Measurements from ENCODE around the gene SNAPC5.

Gene SNAPC5

DNA sequence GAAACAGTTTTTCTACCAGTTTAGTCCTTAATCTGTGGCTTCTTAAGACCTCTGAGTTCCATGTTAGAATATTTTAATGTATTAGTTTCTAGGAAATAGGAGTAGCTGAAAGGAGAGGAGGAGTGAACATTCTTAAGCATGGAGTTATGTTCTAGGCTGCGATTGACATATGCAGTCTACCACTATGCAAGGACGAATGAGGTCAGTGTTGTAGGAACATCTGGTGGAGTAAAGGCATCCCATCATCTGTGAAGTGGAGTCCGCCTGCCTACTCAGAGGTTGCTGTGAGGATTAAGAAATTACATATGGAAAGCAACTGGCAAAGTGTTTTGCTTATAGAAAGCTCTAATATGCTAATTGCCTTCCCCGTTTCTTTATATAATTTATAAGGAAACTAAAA, 45.1 kb downstream of the SNAPC5 start:
- Histone ChIP-seq H3K79me2 (ENCODE audit: insufficient read depth, low read length) (no peaks in the 10 kb centered on the region), H3K36me3 (ENCODE audit: insufficient read depth, low read length) (peaks cover 14% of the 10 kb centered on the region; the same call in 1 of the 2 replicates), H3K9me2 (replicated peaks; ENCODE audit: low read depth, low read length) (no peaks in the 10 kb centered on the region), H3K27me3 (ENCODE audit: insufficient read depth, low read length, poor library complexity, severe bottlenecking) (no peaks in the 10 kb centered on the region), H2AFZ (ENCODE audit: low read length) (no peak overlapping the region), H3K4me1 (ENCODE audit: insufficient read depth, low read length, poor library complexity, severe bottlenecking) (no peaks in the 10 kb centered on the region), H3K4me3 (ENCODE audit: low read length, poor library complexity, severe bottlenecking) (no peak overlapping the region), H4K20me1 (ENCODE audit: insufficient read depth, low read length, poor library complexity, severe bottlenecking) (no peaks in the 10 kb centered on the region), H3K4me2 (ENCODE audit: low read depth, low read length, poor library complexity, severe bottlenecking) (no peak overlapping the region), H3K9ac (ENCODE audit: low read depth, low read length, poor library complexity, severe bottlenecking) (no peak overlapping the region), H3F3A (ENCODE audit: low read depth) (no peaks in the 10 kb centered on the region), H3K9me3 (ENCODE audit: insufficient read depth, low read depth, low read length) (no peaks in the 10 kb centered on the region)
- TF ChIP-seq EZH2phosphoT487 (IDR thresholded peaks at IDR 0.05; ENCODE audit: borderline replicate concordance) = no peak
- TF ChIP-seq, protein P1, sequence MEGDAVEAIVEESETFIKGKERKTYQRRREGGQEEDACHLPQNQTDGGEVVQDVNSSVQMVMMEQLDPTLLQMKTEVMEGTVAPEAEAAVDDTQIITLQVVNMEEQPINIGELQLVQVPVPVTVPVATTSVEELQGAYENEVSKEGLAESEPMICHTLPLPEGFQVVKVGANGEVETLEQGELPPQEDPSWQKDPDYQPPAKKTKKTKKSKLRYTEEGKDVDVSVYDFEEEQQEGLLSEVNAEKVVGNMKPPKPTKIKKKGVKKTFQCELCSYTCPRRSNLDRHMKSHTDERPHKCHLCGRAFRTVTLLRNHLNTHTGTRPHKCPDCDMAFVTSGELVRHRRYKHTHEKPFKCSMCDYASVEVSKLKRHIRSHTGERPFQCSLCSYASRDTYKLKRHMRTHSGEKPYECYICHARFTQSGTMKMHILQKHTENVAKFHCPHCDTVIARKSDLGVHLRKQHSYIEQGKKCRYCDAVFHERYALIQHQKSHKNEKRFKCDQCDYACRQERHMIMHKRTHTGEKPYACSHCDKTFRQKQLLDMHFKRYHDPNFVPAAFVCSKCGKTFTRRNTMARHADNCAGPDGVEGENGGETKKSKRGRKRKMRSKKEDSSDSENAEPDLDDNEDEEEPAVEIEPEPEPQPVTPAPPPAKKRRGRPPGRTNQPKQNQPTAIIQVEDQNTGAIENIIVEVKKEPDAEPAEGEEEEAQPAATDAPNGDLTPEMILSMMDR (conservative IDR thresholded peaks at IDR 0.05; ENCODE audit: low read length) = no peak
